HEK293 (cell line): ENCODE data around the gene SRSF9.

Experiments
- FEZF1 ChIP-seq: fragments of 450-650 bp; formaldehyde crosslinking; IDR thresholded peaks from 2 replicates; pipeline ENCODE4 v1.5.1; 2016; ENCODE audit warnings: missing biosample characterization, missing genetic modification characterization
- GLIS1 ChIP-seq: fragments of 450-650 bp; formaldehyde crosslinking; IDR thresholded peaks from 2 replicates; pipeline ENCODE4 v1.5.1; 2016; ENCODE audit warnings: missing biosample characterization, missing genetic modification characterization
- OSR2 ChIP-seq: fragments of 450-650 bp; formaldehyde crosslinking; IDR thresholded peaks from 2 replicates; pipeline ENCODE4 v1.5.1; 2016; ENCODE audit warnings: missing biosample characterization, missing genetic modification characterization
- PRDM1 ChIP-seq: fragments of 450-650 bp; formaldehyde crosslinking; IDR thresholded peaks from 2 replicates; pipeline ENCODE4; 2016; ENCODE audit warnings: missing biosample characterization, missing genetic modification characterization
- PRDM10 ChIP-seq: fragments of 450-650 bp; formaldehyde crosslinking; IDR thresholded peaks from 2 replicates; pipeline ENCODE4 v1.5.1; 2016; ENCODE audit warnings: missing biosample characterization, missing genetic modification characterization
- REPIN1 ChIP-seq: fragments of 450-650 bp; formaldehyde crosslinking; IDR thresholded peaks from 2 replicates; pipeline ENCODE4 v1.5.1; 2017; ENCODE audit warnings: missing biosample characterization, missing genetic modification characterization, low read depth
- YY1 ChIP-seq: fragments of 450-650 bp; formaldehyde crosslinking; IDR thresholded peaks from 2 replicates; pipeline ENCODE4 v1.5.1; 2018; ENCODE audit warnings: missing biosample characterization, missing genetic modification characterization
- YY2 ChIP-seq: fragments of 450-650 bp; formaldehyde crosslinking; IDR thresholded peaks from 2 replicates; pipeline ENCODE4 v1.5.1; 2016; ENCODE audit warnings: missing biosample characterization, missing genetic modification characterization
- ZBTB17 ChIP-seq: fragments of 450-650 bp; formaldehyde crosslinking; IDR thresholded peaks from 2 replicates; pipeline ENCODE4 v1.5.1; 2016; ENCODE audit warnings: missing biosample characterization, missing genetic modification characterization
- ZEB2 ChIP-seq: fragments of 450-650 bp; formaldehyde crosslinking; IDR thresholded peaks from 2 replicates; pipeline ENCODE4 v1.5.1; 2016; ENCODE audit warnings: missing biosample characterization, missing genetic modification characterization
- ZNF10 ChIP-seq: fragments of 450-650 bp; formaldehyde crosslinking; IDR thresholded peaks from 2 replicates; pipeline ENCODE4 v1.5.1; 2017; ENCODE audit warnings: missing biosample characterization, missing genetic modification characterization
- ZNF112 ChIP-seq: fragments of 450-650 bp; formaldehyde crosslinking; IDR thresholded peaks from 2 replicates; pipeline ENCODE4 v1.5.0; 2017; ENCODE audit warnings: missing biosample characterization, missing genetic modification characterization
- ZNF148 ChIP-seq: fragments of 450-650 bp; formaldehyde crosslinking; IDR thresholded peaks from 2 replicates; pipeline ENCODE4 v1.5.0; 2017; ENCODE audit warnings: missing biosample characterization, missing genetic modification characterization, borderline replicate concordance
- ZNF155 ChIP-seq: fragments of 450-650 bp; formaldehyde crosslinking; IDR thresholded peaks from 2 replicates; pipeline ENCODE4 v1.5.1; 2016; ENCODE audit warnings: missing biosample characterization, missing genetic modification characterization
- ZNF174 ChIP-seq: fragments of 450-650 bp; formaldehyde crosslinking; IDR thresholded peaks from 2 replicates; pipeline ENCODE4 v1.5.0; 2017; ENCODE audit warnings: missing biosample characterization, mild to moderate bottlenecking, missing genetic modification characterization
- ZNF19 ChIP-seq: fragments of 450-650 bp; formaldehyde crosslinking; IDR thresholded peaks from 2 replicates; pipeline ENCODE4; 2016; ENCODE audit warnings: missing biosample characterization, missing genetic modification characterization, low read depth
- ZNF214 ChIP-seq: fragments of 450-650 bp; formaldehyde crosslinking; IDR thresholded peaks from 2 replicates; pipeline ENCODE4 v1.5.1; 2017; ENCODE audit warnings: missing biosample characterization, mild to moderate bottlenecking, missing genetic modification characterization, borderline replicate concordance
- ZNF239 ChIP-seq: fragments of 450-650 bp; formaldehyde crosslinking; IDR thresholded peaks from 2 replicates; pipeline ENCODE4 v1.5.1; 2016; ENCODE audit warnings: missing biosample characterization, missing genetic modification characterization
- ZNF248 ChIP-seq: fragments of 450-650 bp; formaldehyde crosslinking; IDR thresholded peaks from 2 replicates; pipeline ENCODE4 v1.5.1; 2017; ENCODE audit warnings: missing biosample characterization, missing genetic modification characterization
- ZNF335 ChIP-seq: fragments of 450-650 bp; formaldehyde crosslinking; conservative IDR thresholded peaks from 2 replicates; pipeline ENCODE4 v1.5.1; 2016; ENCODE audit warnings: missing biosample characterization, missing genetic modification characterization
- ZNF391 ChIP-seq: fragments of 450-650 bp; formaldehyde crosslinking; IDR thresholded peaks from 2 replicates; pipeline ENCODE4 v1.5.1; 2016; ENCODE audit warnings: low read depth, missing biosample characterization, missing genetic modification characterization, borderline replicate concordance
- ZNF404 ChIP-seq: fragments of 450-650 bp; formaldehyde crosslinking; IDR thresholded peaks from 2 replicates; pipeline ENCODE4 v1.5.1; 2017; ENCODE audit warnings: missing biosample characterization, missing genetic modification characterization
- ZNF544 ChIP-seq: fragments of 450-650 bp; formaldehyde crosslinking; IDR thresholded peaks from 2 replicates; pipeline ENCODE4 v1.5.0; 2017; ENCODE audit warnings: missing biosample characterization, missing genetic modification characterization
- ZNF658 ChIP-seq: fragments of 450-650 bp; formaldehyde crosslinking; IDR thresholded peaks from 2 replicates; pipeline ENCODE4; 2016; ENCODE audit warnings: missing biosample characterization, missing genetic modification characterization
- ZNF670 ChIP-seq: fragments of 450-650 bp; formaldehyde crosslinking; IDR thresholded peaks from 2 replicates; pipeline ENCODE4 v1.5.1; 2016; ENCODE audit warnings: missing biosample characterization, missing genetic modification characterization, low read depth
- ZNF776 ChIP-seq: fragments of 450-650 bp; formaldehyde crosslinking; IDR thresholded peaks from 2 replicates; pipeline ENCODE4 v1.5.0; 2017; ENCODE audit warnings: missing biosample characterization, missing genetic modification characterization, borderline replicate concordance
- ZNF792 ChIP-seq: fragments of 450-650 bp; formaldehyde crosslinking; IDR thresholded peaks from 2 replicates; pipeline ENCODE4 v1.5.1; 2016; ENCODE audit warnings: missing biosample characterization, missing genetic modification characterization
- ZNF837 ChIP-seq: fragments of 450-650 bp; formaldehyde crosslinking; IDR thresholded peaks from 2 replicates; pipeline ENCODE4 v1.5.1; 2016; ENCODE audit warnings: missing biosample characterization, missing genetic modification characterization
- ZSCAN23 ChIP-seq: fragments of 450-650 bp; formaldehyde crosslinking; IDR thresholded peaks from 2 replicates; pipeline ENCODE4 v1.5.1; 2016; ENCODE audit warnings: missing biosample characterization, missing genetic modification characterization
- TF ChIP-seq, protein P1 (sequence below): fragments of 450-650 bp; formaldehyde crosslinking; IDR thresholded peaks from 2 replicates; pipeline ENCODE4 v1.5.1; 2016; ENCODE audit warnings: missing biosample characterization, missing genetic modification characterization
- TF ChIP-seq, protein P2 (sequence below): fragments of 450-650 bp; formaldehyde crosslinking; conservative IDR thresholded peaks from 2 replicates; pipeline ENCODE4 v1.5.1; 2016; ENCODE audit warnings: low read depth, missing biosample characterization, missing genetic modification characterization

Gene SRSF9

DNA sequence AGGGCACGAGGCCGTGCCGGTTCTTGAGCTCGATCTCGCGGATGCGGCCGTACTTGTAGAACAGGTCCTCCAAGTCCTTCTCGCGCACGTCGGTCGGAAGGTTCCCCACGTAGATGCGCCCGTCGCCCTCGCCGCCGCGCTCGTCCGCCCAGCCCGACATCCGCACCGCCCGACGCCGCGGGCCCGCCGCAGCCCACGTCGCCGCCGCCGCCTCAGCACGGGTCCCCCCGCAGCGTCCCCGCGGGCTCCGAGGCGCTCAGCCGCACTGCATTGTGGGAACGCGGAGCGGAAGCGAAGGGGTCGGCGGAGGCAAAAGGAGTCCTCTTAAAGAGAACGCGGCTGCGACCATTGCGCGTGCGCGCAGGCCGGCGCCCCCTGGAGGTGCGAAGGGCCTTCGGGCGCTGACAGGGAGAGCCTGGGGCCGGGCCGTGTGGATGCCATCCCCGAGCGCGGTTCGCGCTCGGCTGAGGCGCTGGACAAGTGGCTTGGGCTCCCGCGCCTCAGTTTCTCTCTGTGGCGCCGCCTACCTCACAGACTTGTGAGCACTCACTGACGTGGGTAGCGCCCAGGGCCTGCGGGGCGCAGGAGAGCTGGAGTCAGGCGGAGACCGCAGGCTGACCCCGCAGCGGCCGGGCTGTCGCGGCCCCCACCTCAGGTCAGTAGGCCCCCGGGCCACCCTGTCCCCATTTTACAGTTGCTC lies at the start of gene SRSF9 (continued):
- TF ChIP-seq ZEB2 = peak; percentile 75; the same call in 1 of the 2 replicates
- no peak for TF ChIP-seq ZBTB17 (tag by site-specific recombination)
- no peak for TF ChIP-seq ZNF776
- no peak for TF ChIP-seq ZNF544 (tag by site-specific recombination)
- no peak for TF ChIP-seq PRDM10 (tag by site-specific recombination)
- TF ChIP-seq OSR2 (tag by site-specific recombination) = no peak
- TF ChIP-seq ZNF155 (tag by site-specific recombination) = no peak
- TF ChIP-seq ZNF214 (tag by site-specific recombination) = no peak
- TF ChIP-seq YY2 = no peak
- TF ChIP-seq ZNF670 = no peak
- TF ChIP-seq ZSCAN23 (tag by site-specific recombination) = no peak
- TF ChIP-seq, protein P1, sequence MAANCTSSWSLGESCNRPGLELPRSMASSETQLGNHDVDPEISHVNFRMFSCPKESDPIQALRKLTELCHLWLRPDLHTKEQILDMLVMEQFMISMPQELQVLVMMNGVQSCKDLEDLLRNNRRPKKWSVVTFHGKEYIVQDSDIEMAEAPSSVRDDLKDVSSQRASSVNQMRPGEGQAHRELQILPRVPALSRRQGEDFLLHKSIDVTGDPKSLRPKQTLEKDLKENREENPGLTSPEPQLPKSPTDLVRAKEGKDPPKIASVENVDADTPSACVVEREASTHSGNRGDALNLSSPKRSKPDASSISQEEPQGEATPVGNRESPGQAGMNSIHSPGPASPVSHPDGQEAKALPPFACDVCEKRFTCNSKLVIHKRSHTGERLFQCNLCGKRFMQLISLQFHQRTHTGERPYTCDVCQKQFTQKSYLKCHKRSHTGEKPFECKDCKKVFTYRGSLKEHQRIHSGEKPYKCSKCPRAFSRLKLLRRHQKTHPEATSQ (tag by site-specific recombination) = peak; percentile 73; the same call in 1 of the 2 replicates
- no peak for TF ChIP-seq ZNF658 (tag by site-specific recombination)
- no peak for TF ChIP-seq ZNF148 (tag by site-specific recombination)
- TF ChIP-seq ZNF391 = peak; percentile 54; the same call in 1 of the 2 replicates
- no peak for TF ChIP-seq ZNF792
- TF ChIP-seq ZNF19 (tag by site-specific recombination) = no peak
- TF ChIP-seq REPIN1 (tag by site-specific recombination) = no peak
- TF ChIP-seq YY1 = no peak; the same call in none of the 2 replicates
- TF ChIP-seq ZNF335 = peak; percentile 100
- no peak for TF ChIP-seq PRDM1 (tag by site-specific recombination)
- TF ChIP-seq ZNF248 (tag by site-specific recombination) = no peak
- TF ChIP-seq ZNF10 = no peak
- TF ChIP-seq ZNF174 (tag by site-specific recombination) = no peak
- no peak for TF ChIP-seq FEZF1 (tag by site-specific recombination)
- TF ChIP-seq ZNF239 (tag by site-specific recombination) = no peak
- TF ChIP-seq ZNF404 (tag by site-specific recombination) = no peak
- no peak for TF ChIP-seq ZNF837 (tag by site-specific recombination)
- TF ChIP-seq ZNF112 (tag by site-specific recombination) = no peak
- TF ChIP-seq, protein P2, sequence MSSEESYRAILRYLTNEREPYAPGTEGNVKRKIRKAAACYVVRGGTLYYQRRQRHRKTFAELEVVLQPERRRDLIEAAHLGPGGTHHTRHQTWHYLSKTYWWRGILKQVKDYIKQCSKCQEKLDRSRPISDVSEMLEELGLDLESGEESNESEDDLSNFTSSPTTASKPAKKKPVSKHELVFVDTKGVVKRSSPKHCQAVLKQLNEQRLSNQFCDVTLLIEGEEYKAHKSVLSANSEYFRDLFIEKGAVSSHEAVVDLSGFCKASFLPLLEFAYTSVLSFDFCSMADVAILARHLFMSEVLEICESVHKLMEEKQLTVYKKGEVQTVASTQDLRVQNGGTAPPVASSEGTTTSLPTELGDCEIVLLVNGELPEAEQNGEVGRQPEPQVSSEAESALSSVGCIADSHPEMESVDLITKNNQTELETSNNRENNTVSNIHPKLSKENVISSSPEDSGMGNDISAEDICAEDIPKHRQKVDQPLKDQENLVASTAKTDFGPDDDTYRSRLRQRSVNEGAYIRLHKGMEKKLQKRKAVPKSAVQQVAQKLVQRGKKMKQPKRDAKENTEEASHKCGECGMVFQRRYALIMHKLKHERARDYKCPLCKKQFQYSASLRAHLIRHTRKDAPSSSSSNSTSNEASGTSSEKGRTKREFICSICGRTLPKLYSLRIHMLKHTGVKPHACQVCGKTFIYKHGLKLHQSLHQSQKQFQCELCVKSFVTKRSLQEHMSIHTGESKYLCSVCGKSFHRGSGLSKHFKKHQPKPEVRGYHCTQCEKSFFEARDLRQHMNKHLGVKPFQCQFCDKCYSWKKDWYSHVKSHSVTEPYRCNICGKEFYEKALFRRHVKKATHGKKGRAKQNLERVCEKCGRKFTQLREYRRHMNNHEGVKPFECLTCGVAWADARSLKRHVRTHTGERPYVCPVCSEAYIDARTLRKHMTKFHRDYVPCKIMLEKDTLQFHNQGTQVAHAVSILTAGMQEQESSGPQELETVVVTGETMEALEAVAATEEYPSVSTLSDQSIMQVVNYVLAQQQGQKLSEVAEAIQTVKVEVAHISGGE (tag by site-specific recombination) = peak; percentile 18; the same call in 1 of the 2 replicates
- TF ChIP-seq GLIS1 = peak; percentile 51
